Measurements from ENCODE around the gene MEIS2.

DNA sequence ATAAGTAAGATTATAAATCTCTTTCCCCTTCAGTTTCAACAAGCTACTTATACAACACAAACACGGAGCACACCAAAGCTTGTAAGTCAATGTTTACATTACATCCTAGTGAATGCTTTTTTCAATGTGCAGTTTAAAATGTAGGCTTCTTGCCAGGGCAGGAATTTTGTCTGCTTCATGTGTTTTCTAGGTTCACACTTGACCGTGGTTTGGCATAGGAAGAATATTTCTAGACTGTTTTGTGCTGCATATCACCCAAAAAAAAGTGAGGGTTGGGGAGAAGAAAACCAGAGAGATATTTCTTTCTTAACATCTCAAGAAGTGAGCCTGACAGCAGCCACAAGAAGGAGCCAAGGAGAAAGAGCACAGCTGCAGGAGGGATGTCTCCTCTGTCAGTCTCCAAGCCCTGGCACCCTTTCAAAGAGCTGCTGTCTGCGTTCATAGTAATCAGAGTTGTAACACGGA lies 255.8 kb downstream of the MEIS2 start:
- TF ChIP-seq, protein P1, sequence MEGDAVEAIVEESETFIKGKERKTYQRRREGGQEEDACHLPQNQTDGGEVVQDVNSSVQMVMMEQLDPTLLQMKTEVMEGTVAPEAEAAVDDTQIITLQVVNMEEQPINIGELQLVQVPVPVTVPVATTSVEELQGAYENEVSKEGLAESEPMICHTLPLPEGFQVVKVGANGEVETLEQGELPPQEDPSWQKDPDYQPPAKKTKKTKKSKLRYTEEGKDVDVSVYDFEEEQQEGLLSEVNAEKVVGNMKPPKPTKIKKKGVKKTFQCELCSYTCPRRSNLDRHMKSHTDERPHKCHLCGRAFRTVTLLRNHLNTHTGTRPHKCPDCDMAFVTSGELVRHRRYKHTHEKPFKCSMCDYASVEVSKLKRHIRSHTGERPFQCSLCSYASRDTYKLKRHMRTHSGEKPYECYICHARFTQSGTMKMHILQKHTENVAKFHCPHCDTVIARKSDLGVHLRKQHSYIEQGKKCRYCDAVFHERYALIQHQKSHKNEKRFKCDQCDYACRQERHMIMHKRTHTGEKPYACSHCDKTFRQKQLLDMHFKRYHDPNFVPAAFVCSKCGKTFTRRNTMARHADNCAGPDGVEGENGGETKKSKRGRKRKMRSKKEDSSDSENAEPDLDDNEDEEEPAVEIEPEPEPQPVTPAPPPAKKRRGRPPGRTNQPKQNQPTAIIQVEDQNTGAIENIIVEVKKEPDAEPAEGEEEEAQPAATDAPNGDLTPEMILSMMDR (IDR thresholded peaks at IDR 0.05; ENCODE audit: borderline replicate concordance, extremely low read depth, low read length, poor library complexity, severe bottlenecking) = no peak
- TF ChIP-seq EZH2 (IDR thresholded peaks at IDR 0.05; ENCODE audit: borderline replicate concordance, low read depth, low read length, severe bottlenecking) = no peak

All from DND-41 (cell line).